Ishikawa (cell line): ENCODE results near the gene LARP1B.

Experiments
- CEBPB ChIP-seq: IDR thresholded peaks from 2 replicates; pipeline ENCODE4 v1.6.1; 2012
- CREB1 ChIP-seq: IDR thresholded peaks from 2 replicates; pipeline ENCODE4 v1.6.1; 2012; ENCODE audit warnings: low read depth
- EGR1 ChIP-seq: IDR thresholded peaks from 2 replicates; pipeline ENCODE4 v1.6.1; 2012
- EP300 ChIP-seq: IDR thresholded peaks from 2 replicates; pipeline ENCODE4 v1.6.1; 2012; ENCODE audit warnings: borderline replicate concordance
- FOXM1 ChIP-seq: IDR thresholded peaks from 2 replicates; pipeline ENCODE4 v1.6.1; 2012; ENCODE audit warnings: low read depth, borderline replicate concordance
- MAX ChIP-seq: IDR thresholded peaks from 2 replicates; pipeline ENCODE4 v1.6.1; 2012
- NFIC ChIP-seq: IDR thresholded peaks from 2 replicates; pipeline ENCODE4 v1.6.1; 2012
- RAD21 ChIP-seq: IDR thresholded peaks from 2 replicates; pipeline ENCODE4 v1.6.1; 2012; ENCODE audit warnings: low read depth
- REST ChIP-seq: IDR thresholded peaks from 2 replicates; pipeline ENCODE4 v1.6.1; 2012; ENCODE audit warnings: low read depth, mild to moderate bottlenecking
- TAF1 ChIP-seq: IDR thresholded peaks from 2 replicates; pipeline ENCODE4 v1.6.1; 2012; ENCODE audit warnings: low read depth, mild to moderate bottlenecking
- TCF12 ChIP-seq: IDR thresholded peaks from 2 replicates; pipeline ENCODE4 v1.6.1; 2012; ENCODE audit warnings: low read depth
- TEAD4 ChIP-seq: IDR thresholded peaks from 2 replicates; pipeline ENCODE4 v1.6.1; 2012
- YY1 ChIP-seq: IDR thresholded peaks from 2 replicates; pipeline ENCODE4 v1.6.1; 2012; ENCODE audit warnings: low read depth
- ZBTB7A ChIP-seq: IDR thresholded peaks from 2 replicates; pipeline ENCODE4 v1.6.1; 2012; ENCODE audit warnings: low read depth
- TF ChIP-seq, protein P1 (sequence below): IDR thresholded peaks from 2 replicates; pipeline ENCODE4 v1.6.1; 2012

The LARP1B gene

DNA sequence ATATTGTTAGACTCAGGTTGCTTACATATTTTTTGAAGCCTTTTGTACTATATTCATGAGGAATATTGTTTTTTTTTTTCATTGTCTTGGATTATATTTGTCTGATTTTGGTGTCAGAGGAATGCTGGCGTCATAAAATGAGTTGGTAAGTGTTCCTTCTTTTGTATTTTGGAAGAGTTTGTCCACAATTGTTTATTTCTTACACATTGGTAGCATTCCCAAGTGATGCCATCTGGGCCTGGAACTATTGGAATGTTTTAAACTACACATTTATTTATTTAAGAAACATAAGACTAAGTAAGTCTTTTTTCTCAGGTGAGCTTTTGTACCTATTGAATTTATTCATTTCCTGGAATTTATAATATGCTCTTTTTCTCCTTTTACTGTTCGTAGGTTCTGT lies 107.6 kb downstream of the LARP1B start:
- TF ChIP-seq EP300, result no peak
- no peak for TF ChIP-seq TEAD4
- TF ChIP-seq YY1, result no peak
- TF ChIP-seq NFIC, result no peak
- TF ChIP-seq CEBPB, result no peak

DNA sequence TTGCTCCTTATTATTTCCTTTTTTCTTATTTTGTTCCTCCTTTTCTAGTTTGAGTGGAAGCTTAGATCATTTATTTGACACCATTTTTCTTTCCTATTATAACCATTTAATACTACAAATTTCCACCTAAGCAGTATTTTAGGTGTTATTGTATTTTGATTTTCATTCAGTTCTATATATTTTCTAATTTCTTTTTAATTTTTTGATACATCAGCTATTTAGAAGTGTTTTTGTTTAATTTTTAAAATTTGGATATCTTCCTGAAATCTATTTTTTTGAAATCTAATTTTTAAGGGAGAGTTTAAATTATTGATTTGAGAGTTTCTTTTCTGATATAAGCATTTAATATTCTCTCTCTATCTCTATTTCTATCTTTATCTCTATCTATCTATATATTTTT lies 108.1 kb downstream of the LARP1B start:
- TF ChIP-seq FOXM1 (no peak), TAF1 (no peak)

- TF ChIP-seq EGR1 (no peak), MAX (no peak), NFIC (no peak), YY1 (no peak), REST (no peak), RAD21 (no peak), TEAD4 (no peak), CREB1 (no peak), TCF12 (no peak), CEBPB (no peak)
- TF ChIP-seq, protein P1, sequence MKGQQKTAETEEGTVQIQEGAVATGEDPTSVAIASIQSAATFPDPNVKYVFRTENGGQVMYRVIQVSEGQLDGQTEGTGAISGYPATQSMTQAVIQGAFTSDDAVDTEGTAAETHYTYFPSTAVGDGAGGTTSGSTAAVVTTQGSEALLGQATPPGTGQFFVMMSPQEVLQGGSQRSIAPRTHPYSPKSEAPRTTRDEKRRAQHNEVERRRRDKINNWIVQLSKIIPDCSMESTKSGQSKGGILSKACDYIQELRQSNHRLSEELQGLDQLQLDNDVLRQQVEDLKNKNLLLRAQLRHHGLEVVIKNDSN, result no peak
These were observed 115.5 kb downstream of the LARP1B start for GRCh38 chr4:128176643-128177042.

DNA sequence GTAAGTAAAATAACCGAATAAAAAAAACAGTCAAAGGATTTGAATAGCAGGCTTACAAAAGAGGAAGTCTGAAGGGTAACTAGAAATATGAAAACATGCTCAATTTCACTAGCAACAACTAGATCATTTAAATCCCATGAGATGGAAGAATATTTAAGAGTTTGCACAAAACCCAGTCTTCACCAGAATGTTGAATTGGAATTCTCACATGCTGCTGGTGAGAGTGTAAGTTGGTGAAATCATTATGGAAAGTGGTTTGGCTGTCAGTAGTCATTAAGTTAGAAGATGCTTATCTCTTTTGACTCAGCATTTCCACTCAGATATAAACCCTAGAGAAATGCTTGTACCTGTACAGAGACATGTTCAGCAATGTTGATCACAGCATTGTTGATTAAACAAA lies 116.4 kb downstream of the LARP1B start:
- TF ChIP-seq CREB1, result no peak
- no peak for TF ChIP-seq EGR1
- TF ChIP-seq REST, result no peak
- TF ChIP-seq, protein P1, result no peak
- no peak for TF ChIP-seq FOXM1
- no peak for TF ChIP-seq EP300

DNA sequence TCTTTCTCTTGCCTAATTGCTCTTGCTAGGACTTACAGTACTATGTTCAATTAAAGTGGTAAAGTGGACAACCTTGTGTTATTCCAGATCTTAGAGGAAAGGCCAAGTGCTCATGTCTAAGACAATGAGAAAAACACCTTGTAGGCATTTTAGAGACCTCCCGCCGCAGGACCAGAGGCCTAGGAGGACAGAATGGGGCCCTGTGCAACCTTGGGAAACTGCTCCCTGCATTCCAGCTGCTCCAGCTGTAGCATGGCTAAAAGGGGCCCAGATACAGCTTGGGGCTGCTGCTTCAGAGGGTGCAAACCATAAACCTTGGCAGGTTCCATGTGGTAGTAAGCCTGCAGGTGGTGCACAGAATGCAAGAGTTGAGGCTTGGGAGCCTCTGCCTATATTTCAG lies 125.5 kb downstream of the LARP1B start:
- no peak for TF ChIP-seq TAF1
- TF ChIP-seq EP300, result no peak
- TF ChIP-seq RAD21, result no peak
- no peak for TF ChIP-seq YY1
- no peak for TF ChIP-seq REST
- no peak for TF ChIP-seq ZBTB7A
- no peak for TF ChIP-seq MAX
- TF ChIP-seq CREB1, result no peak
- TF ChIP-seq TCF12, result no peak
- TF ChIP-seq CEBPB, result no peak
- no peak for TF ChIP-seq TEAD4
- TF ChIP-seq EGR1, result no peak
- TF ChIP-seq NFIC, result no peak
- TF ChIP-seq, protein P1, result no peak
- no peak for TF ChIP-seq FOXM1
